GM21737 (cell line): ENCODE measurements around the gene LRRC74B.
"Not testable (repeated sequence)": the region's sequence is repeated elsewhere in the genome, so short reads cannot be mapped to it uniquely, and the experiment has no call there.

Experiments used
- ATAC-seq: cut with Tn5 transposase; IDR thresholded peaks from one replicate; pipeline ENCODE4 v1.9.1; 2021; ENCODE audit warnings: mild to moderate bottlenecking, moderate library complexity; ENCODE audit not compliant: unreplicated experiment

LRRC74B gene

DNA sequence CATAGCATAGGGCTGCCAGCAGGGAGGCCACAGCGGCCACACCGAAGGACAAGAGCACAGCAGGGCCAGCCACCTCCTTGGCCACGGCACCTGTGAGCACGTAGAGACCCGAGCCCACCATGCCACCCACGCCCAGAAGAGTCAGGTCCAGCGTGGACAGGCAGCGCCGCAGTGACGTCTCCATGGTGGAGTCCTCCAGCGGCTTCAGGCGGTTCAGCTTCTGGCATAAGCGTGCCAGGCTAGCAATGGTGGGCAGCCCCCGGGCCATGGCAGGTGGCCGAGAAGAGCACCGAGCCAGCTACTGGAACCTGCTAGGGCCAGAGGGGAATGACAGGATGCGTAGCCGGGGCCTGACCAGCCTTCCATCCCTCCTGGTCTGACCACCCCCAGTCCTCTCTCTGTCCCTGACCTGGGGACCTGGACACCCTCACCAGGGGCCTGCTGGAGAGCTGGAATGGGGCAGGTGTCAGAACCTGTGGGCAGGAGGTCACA is 14.2 kb upstream of the LRRC74B start:
- no peak for ATAC-seq

DNA sequence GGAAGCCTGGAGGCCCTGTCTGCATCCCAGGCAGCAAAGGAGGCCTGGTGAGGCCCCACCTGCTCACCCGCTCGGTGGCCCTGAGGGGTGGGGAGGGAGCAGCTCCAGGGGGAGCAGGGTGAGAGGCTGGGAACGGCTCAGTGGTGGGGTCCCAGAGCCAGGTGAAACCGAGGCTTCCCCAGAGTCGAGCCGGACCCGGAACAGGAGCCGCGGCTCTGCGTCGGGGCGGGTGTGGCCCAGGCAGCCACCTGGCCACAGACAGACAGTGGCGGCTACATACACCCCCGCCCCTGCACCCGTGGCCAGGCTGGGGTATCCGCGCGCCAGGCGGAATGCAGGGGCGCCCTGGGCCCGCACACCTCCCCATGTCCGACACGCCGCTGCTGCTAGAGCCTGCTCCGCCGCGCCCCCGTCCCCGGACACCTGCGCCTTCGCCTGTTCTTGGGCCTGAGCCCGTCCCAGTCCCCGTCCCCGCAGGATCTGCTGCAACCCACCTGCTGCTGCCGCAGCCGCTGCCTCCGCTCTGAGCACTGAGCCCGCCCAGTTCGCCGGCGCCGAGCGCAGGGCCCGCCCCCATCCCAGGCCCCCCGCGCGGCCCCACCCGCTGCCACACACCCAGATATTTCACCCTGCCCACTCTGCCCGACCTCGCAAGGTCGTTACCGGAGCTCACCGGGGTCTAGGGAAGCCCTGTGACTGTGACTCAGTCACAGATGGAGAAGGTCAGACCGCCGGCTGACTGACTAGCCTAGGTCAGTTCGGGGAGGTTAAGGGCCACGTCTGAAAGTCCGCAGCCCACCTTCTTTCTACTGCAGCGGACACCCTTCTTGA is 13.5 kb upstream of the LRRC74B start, which contains the start of gene SLC7A4:
TSS of gene SLC7A4 (minus strand) at position 525 of the 831 bp plus-strand sequence. CDS start 749 bp downstream, outside the sequence.
- no peak for ATAC-seq

DNA sequence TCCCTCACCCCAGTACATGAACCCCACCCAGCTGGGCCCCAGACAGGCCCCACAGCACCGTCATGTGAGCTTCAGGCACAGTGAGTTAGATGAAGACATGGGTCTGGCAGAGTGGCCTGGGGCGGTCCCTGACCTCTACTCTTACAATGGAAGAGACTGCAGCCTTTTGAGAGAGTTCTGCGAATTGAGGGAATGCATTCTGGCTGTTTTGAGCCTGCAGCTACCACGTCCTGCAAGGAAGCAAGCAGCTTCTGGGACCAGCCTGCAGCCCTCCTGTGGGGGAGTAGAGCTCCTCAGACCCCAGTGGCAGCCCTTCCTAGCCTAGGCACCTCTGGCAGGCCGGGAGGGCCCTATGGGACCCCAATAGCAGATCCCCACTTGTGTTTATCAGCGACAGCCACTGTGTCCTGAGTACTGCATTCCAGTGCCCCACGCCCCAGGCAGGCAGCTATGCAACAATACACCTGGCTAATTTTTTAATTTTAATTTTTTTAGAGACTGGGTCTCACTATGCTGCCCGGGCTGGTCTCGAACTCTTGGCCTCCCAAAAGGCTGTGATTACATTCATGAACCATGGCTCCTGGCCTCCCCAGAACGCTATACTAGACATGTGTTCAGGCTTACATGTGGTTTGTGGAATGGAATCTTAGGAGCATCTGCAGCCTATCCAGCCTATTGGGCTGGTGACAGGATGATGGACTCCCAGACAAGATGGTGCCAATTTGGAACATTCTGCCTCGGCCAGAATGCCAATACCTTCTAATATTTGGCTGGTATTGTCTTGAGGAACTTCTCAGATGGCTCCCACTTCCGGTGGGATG is 12.7 kb upstream of the LRRC74B start:
- no peak for ATAC-seq

DNA sequence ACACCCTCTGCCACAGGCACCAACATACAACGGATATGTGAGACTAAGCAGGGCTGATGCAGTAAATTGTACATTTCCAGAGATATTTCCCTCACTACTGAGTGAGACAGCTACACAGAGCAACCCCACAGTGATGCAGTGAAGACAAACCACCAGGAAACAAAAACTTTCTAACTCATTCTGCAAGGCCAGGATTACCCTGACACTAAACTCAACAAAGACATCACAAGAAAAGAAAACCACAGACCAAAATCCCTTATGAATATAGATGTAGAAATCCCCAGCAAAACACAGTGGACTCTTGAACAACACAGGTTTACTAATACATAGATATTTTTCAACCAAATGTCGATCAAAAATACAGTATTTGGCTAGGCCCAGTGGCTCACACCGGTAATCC is 11.9 kb upstream of the LRRC74B start:
- no peak for ATAC-seq

DNA sequence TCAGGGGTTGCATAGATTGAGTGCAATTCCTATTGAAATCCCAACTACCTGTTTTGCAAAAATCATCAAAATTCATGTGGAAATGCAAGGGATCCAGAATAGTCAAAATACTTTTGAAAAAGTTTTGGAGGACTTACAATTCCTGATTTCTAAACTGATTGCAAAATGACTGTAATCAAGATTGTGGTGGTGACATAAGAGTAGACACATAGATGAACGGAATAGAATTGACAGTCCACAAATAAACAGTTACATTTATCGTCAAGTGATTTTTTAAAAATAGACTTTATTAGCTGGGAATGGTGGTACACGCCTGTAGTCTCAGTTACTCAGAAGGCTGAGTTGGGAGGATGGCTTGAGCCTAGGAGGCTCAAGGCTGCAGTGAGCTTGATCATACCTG is 10.8 kb upstream of the LRRC74B start:
- no peak for ATAC-seq

DNA sequence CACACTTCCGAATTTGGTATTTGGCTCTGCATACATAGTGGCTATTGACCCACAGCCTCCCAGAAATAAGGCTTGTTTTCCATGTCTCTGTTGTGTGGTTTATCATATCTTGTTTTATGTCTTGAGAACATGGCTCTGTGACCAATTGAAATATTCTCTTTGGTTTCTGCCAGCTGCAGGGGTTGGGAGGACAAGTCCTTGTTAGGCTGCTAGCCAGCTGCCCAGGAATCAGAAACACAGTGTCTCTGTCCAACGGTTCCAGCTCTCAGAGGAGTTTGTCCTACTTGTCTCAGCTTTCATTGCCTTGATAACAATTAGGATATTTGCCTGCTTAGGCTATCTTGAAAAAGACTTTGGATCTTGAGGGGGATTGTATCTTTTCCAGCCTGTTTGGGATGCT is 7.3 kb upstream of the LRRC74B start:
- ATAC-seq, result no peak

DNA sequence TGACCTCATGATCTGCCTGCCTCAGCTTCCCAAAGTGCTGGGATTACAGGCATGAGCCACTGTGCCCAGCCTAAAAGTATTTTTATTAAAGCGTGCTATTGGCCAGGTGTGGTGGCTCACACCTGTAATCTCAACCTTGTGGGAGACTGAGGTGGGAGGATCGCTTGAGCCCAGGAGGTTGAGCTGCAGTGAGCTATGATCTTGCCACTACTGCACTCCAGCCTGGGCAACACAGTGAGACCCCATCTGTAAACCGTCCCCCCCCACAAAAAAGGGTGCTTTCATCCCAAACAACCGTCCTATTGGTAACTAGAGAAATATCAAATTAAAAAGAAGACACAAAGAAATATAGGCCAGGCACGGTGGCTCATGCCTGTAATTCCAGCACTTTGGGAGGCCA is 6.6 kb upstream of the LRRC74B start:
- not testable (repeated sequence) for ATAC-seq

DNA sequence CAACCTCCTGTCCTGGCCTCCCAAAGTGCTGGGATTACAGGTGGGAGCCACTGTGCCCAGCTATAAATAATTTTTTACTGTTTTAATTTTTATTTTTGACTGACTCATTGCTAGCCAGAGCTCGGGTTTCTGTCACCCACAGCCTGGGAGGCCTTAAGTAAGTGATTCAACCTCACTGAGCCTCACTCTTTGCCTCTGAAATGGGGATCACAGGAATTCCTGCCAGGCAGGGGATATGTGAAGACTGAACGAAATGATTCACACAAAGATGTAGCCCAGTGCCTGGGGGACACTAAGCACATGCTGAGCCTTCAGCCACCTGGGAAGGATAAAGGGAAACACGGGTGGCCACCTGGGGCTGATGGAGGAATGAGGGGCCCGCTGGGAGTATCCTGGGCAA is 3.8 kb upstream of the LRRC74B start:
- ATAC-seq, result no peak

DNA sequence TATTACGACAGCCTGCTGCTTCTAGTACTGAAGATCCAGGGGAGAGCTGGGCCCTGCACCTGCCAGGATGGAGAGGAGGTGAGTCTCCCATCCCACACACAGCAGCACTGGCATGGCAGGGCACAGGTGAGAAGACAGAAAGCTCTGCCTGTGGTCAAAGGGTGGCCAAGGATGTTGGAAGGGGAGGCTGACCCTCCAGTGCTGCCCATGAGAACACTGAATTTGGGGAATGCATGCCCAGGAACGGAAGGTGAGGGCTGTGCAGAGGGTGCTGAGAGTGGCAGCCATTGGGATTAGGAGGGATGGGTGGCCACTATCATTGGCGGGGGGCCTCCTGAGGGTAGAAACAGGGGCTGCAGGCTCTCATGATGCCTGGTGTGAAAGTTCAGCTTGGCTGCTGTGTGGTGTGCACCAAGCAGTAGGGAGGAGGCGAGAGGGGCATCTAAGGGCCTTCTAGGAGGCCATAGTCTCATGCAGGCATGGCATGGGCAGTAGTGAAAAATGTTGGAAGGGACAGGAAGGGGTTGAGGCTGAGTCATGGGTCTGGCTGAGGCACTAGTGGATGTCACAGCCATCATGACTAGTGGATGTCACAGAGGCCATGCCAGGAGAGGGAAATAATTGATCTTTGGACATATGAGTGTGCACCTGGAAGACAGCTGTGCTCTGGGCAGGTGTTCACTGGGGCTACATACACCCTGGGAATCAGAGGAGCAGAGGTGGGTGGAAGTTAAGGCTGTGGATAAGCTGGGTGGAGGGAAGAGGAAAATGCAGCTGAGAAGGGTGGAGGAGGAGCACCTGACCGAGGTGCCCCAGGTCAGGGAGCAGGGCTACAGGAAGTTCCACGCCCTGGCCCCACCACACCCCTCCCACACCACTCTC is 2.5 kb upstream of the LRRC74B start:
- no peak for ATAC-seq

DNA sequence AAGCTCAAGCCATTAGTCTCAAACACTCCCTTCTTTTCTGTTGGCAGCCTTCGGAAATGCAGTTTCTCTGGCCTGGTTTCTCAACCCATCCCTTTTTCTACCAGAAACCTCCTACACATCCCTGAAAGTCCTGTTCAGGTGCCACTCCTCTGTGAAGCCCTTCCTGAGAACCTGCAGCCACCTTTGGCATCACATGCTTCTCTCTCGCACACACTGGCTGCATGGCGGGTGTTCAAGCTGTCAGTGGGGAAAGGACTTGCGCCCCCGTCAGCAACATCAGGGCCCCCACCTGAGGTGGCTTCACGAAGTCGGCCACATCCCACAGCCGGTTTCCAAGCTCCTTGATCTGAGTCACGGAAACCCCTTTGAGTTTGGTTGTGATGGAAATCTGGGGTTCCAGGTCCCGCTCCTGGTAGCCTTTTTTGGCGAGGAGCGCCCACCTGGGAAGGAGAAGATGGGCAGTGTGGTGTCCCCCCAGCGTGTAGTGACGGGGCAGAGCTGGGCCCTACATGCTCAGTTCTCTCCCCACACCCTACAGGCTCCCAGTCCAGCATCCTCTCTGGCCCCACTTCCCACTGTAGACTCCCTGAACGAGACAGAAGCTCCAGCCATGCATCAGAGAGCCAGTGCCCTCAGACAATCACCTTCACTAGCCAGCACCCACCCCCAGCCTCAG is 1.7 kb upstream of the LRRC74B start:
- no peak for ATAC-seq

DNA sequence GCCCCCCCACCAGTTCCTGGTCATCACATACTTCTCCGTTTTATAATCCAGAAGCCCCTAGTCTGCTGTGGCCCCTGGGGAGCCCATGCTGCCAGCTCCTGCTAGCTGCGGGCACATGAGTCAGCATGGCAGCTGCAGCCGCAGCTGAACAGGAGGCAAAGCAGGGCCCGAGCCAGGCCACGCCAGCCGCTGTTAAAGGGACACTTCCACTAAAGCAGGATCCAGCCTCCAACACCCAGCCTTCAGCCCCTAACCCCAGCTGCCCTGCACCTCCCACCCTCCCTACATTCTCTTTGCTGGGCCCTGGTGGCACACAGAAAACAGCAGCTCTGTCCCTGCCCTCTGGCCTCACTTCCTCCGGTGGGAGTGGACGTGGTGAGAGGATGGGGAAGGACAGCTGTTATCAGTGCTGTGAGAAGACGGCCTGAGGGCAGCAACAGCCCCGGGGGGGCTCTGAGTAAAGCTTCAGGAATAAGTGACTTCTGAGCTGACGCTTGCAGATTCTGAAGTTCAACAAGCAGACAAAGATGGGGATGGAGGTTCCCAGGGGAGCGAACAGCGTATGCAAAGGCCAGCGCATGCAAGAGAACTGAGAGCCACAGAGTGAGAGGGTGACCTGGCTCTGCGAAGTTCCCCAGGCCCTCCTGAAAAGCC is 688 bp upstream of the LRRC74B start:
- no peak for ATAC-seq

DNA sequence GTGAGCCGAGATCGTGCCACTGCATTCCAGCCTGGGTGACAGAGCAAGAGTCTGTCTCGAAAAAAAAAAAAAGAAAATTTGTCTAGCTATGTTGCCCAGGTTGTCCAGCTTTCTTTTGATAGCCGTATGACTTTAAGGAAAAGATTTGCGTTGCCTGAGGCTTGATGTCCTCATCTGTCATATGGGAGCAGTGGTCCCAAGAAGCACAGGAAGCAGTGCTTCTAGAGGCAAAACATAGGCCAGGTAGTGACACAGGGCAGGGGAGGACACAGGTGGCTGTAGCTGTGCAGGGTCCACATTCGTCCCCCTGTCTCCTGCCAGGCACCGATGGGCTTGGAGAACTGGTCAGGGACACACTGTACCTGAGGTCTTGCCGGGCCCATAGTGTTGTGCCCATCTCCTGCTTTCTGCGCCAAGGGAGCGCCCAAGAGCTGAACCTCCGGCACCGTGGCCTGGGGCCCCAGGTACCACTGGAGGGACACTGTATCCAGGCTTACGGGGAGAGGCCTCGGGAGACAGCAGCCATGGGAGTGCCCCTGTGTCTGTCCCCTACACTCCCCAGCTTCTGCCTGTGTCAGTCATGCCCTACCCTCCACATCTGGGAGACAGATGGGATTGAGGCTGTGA is 1.4 kb downstream of the LRRC74B start:
- no peak for ATAC-seq

DNA sequence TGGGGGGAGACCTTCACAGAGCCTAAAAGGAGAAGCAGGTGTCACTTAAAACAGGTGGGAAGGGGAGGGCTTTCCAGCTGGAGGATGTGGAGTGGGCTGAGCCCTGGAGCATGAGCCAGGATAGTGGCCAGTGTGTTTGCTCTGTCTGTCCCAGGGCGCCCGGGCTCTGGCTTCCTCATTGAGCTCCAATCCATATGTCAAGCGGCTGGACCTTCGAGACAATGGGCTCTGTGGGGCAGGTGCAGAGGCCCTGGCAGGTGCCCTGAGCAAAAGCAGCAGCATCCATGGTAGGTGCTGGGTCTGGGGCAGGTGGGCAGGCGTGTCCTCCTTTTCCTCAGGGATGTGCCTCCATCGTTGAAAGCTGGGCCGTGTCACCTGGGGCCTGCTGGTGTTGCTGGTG is 2.0 kb downstream of the LRRC74B start:
- no peak for ATAC-seq

DNA sequence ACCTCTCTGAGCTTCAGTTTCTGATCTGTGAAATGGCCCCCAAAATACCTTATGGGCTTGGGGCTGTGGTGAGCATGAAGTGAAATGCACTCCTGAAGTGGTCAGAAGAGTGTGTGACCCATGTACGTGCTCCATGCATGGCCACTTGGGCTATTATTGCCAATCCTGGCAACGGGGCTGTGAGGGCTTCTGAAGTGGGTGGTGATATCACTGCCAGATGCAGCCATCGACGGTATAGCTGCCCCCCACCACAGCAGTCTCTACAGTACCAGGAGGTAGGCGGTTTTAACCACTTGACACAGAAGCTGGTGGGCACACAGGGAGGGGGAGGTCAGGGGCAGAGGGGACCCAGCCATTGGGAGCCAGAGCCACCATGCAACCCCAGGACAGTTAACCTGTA is 2.7 kb downstream of the LRRC74B start:
- not testable (repeated sequence) for ATAC-seq

DNA sequence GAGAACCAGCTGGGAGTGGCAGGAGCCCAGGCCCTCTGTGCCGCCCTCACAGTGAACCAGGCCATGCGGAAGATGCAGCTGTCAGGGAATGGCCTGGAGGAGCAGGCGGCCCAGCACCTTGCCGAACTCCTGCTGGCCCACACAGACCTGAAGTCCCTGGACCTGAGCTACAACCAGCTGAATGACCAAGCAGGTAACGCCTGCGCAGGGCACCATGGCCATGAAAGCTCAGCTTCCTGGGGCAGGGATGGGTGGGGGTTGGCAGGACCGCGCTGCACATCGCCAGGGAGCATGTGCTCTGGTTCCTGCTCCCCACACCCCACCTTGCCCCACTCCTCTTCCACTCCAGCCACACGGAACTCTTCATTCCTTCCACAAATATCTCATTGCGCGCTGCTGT is 3.2 kb downstream of the LRRC74B start:
- ATAC-seq, result not testable (repeated sequence)

DNA sequence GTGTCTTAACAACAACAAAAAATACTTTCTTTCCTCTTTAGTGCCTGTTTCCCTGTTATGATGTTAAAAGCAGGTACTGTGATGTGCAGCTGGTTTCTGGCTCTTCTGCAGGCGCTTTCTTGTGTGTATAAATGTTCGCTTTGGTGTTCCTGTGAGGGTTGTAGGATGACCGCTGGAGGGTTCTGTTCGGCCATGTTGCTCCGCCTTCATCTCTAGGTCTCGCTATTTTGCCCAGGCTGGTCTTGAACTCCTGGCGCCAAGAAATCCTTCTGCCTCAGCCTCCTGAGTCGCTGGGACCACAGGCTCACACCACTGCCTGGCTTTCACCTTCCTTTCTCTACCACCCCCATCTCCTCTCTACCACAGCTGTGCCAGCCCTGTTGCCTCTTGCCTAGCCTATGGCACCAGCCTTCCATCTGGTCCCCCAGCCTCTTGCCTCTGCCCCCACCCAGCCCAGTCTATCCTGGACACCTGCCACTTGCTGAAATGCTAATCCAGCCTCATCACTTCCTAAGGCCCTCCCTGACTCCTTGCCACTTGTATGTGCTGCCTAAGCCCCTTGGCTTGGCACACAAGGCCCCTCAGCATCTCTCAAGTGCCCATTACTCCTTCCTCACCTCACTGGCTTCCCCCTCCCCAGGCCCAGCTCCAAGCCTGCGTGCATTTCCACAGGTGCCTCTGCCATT is 5.5 kb downstream of the LRRC74B start:
- no peak for ATAC-seq

DNA sequence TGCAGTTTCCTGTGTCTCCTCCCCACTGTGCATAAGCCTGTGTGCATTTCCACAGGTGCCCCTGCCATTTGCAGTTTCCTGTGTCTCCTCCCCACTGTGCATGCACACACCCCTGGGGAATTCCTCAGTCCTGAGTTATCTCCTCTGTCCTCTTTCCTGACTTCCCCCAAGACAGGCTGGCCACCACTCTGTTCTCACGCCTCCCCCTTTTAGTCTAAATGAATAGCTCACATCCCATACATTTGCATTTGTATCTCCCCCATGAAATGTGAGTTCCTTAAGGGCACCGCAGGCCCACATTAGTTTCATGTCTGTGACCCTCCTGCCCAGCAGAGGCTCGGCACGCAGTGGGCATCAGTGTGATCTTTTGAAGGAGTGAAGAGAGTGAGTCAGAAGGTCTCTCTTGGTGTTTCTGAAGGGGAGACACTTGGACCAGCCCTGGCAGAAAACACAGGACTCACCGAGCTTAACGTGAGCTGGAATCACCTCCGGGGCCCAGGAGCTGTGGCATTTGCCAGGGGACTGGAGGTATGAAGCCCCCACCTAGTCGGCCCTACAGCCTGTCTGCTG is 6.2 kb downstream of the LRRC74B start:
- ATAC-seq, result no peak

DNA sequence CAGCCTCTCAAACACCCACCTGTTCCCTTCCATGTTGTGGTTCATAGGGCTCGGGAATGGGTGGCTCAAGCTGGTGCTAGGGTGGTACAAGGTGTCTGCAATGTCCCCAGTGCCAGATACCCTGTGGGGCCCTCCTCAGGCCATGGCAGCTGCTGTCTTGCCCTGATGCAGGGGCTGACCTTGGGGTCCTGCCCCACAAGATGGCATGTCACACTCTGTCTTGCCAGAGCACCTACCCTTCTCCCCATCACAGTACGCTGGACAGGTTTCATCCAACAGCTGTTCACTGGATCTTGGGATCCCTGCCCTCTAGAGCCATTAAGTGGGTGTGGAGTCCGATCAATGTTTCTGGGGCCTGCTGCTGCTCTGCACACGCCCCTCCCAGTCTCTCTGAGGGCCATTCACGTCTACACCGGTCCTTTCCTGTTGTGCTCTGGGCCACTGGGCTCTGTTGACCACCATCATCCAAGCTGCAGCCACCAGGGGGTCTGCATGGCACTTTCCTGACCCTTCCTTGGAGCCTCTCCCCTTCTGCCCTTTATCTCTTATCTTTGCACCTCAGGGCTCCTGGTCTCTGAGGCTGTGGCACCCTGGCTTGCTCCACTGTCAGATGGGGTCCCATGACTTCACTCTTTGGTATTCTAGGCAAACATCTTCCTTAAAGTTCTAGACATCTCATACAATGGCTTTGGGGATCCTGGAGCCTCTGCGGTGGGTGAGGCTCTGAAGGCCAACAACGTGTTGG is 7.1 kb downstream of the LRRC74B start:
- no peak for ATAC-seq
